Measurements from ENCODE around the gene GLIS1. TPM values are rescaled to one million over a fixed set of nuclear protein-coding genes. Genes with fewer than 3 reads are reported as not detected.

GLIS1 gene
- total and polyA plus RNA-seq, 2 of the 8 experiments (the other 6 are each of a cell fraction or from before 2014, with no cell fraction given) = 0.15 to 0.22 TPM

DNA sequence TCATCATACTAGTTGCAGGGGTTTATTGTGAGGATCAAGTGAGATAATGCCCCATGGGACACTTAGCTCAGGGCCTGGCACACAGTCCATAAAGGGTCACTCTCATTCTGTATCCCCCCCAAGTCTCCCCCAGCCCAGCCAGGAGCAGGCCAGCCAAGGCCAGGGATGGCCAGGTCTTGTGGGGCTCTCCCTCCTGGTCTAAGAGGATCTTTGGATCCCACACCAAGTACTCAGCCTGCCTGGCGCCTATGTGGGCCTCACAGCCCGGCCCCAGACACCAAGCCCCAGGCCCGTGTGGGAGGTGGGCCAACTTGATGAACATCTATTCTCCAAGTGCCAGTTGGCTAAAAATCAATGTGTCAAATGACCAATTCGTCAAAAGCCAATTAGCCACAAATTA is 117.8 kb downstream of the GLIS1 start:
- H2BK5ac ChIP-seq (ENCODE audit: low read depth, low read length) = no peak overlapping the region
- no peak for FAIRE-seq
- H3K4me3 ChIP-seq (ENCODE audit: extremely low read depth in 1 of 4, insufficient read depth in 2 of 4, low read depth in 3 of 4, low read length in 4 of 4) = no peak overlapping the region
- no peak overlapping the region for H3K9ac ChIP-seq (replicated peaks in 1 of 4; ENCODE audit: extremely low read depth in 1 of 4, low read depth in 3 of 4, low read length in 3 of 4)
- ChIA-PET POLR2A (ENCODE audit: partially characterized antibody) (interaction anchor here (1.4 kb wide), 1 partner anchor 15 kb away, joined by 4 read pairs; no protein-coding TSS in a partner anchor), CTCF (ENCODE audit: partially characterized antibody) (interaction anchor here (0.6 to 1.6 kb wide), 8 partner anchors 13 to 186 kb away, joined by 3 to 7 read pairs (median 4); no protein-coding TSS in a partner anchor)
- no peak overlapping the region for H2AK5ac ChIP-seq (ENCODE audit: low read depth, low read length)
- no peak overlapping the region for H3K4ac ChIP-seq (replicated peaks; ENCODE audit: insufficient read length, low read depth, low read length)
- H2BK12ac ChIP-seq (ENCODE audit: low read depth, low read length) = no peak overlapping the region
- H3K4me2 ChIP-seq (ENCODE audit: insufficient read depth in 1 of 2, low read depth in 2 of 2, low read length in 2 of 2) = no peak overlapping the region
- DNase-seq (ENCODE audit: low read depth in 1 of 2, low spot score in 2 of 2) = no peak
- H2AFZ ChIP-seq (ENCODE audit: low read length) = no peak overlapping the region
- no peaks in the 10 kb centered on the region for H3K23me2 ChIP-seq (ENCODE audit: low read depth, low read length)
- H2BK15ac ChIP-seq (ENCODE audit: low read length) = no peak overlapping the region
- no peak overlapping the region for H3K27ac ChIP-seq (ENCODE audit: low read depth, low read length)
- H4K5ac ChIP-seq (ENCODE audit: insufficient read length, low read depth, low read length) = no peak overlapping the region
- no peaks in the 10 kb centered on the region for H4K20me1 ChIP-seq (replicated peaks in 1 of 2; ENCODE audit: control insufficient read depth in 1 of 2, insufficient read depth in 2 of 2, low read length in 2 of 2)
- H4K8ac ChIP-seq (ENCODE audit: extremely low read depth, insufficient read depth, low read length) = no peak overlapping the region
- H3K56ac ChIP-seq (replicated peaks; ENCODE audit: insufficient read length, low read depth, low read length) = no peak overlapping the region
- H3K79me1 ChIP-seq (ENCODE audit: low read depth, low read length) = no peaks in the 10 kb centered on the region
- no peak overlapping the region for H3K14ac ChIP-seq (ENCODE audit: insufficient read length)
- no peaks in the 10 kb centered on the region for H3K36me3 ChIP-seq (ENCODE audit: control insufficient read depth in 2 of 4, insufficient read depth in 4 of 4, low read length in 3 of 4)
- H3K23ac ChIP-seq (ENCODE audit: insufficient read length) = no peak overlapping the region
- H2BK20ac ChIP-seq (ENCODE audit: low read length) = no peak overlapping the region
- no peaks in the 10 kb centered on the region for H3K79me2 ChIP-seq (ENCODE audit: control insufficient read depth in 1 of 2, insufficient read depth in 2 of 2, low read length in 2 of 2)
- H4K91ac ChIP-seq (replicated peaks; ENCODE audit: insufficient read length, low read length) = no peak overlapping the region
- WGBS, 2 experiments (ENCODE audit: extremely low coverage in 1 of 2, insufficient coverage in 1 of 2, insufficient read length in 1 of 2, insufficient replicate concordance in 2 of 2, low coverage in 1 of 2, low lambda C conversion rate in 2 of 2, missing lambda C conversion rate in 1 of 2) = 87% methylated on average over 4 of the region's 4 CpGs; no CpG with 5 or more reads in 1 of the 2 experiments
- no peaks in the 10 kb centered on the region for H3K4me1 ChIP-seq (replicated peaks in 1 of 4; ENCODE audit: control insufficient read depth in 3 of 4, insufficient read depth in 4 of 4, low read length in 3 of 4)
- no peak overlapping the region for H3K18ac ChIP-seq (ENCODE audit: extremely low read depth, low read length)
- H2BK120ac ChIP-seq (replicated peaks; ENCODE audit: low read depth, low read length) = no peak overlapping the region
- no peaks in the 10 kb centered on the region for H3K27me3 ChIP-seq (replicated peaks in 1 of 4; ENCODE audit: control insufficient read depth in 3 of 4, extremely low read depth in 1 of 4, insufficient read depth in 3 of 4, low read length in 3 of 4)
- no peak for TF ChIP-seq TAF7 (optimal IDR thresholded peaks at IDR 0.05; ENCODE audit: borderline replicate concordance, low read depth, low read length)
- no peaks in the 10 kb centered on the region for H3K9me3 ChIP-seq (ENCODE audit: insufficient read depth in 2 of 2, low read depth in 1 of 2, low read length in 1 of 2)

Data from H1 (cell line).